Activated T-cell treated with anti-CD3 and anti-CD28 coated beads, Interleukin-2, amount 50 U/mL, for 48 hours (primary cell): ENCODE measurements around the gene ASIP.
"Not testable (repeated sequence)": the region's sequence is repeated elsewhere in the genome, so short reads cannot be mapped to it uniquely, and the experiment has no call there.

ENCODE experiments used
- DNase-seq, 2 experiments: peaks; one replicate each; pipeline ENCODE4 v3.0.0-alpha.2; 2020

ASIP gene, protein sequence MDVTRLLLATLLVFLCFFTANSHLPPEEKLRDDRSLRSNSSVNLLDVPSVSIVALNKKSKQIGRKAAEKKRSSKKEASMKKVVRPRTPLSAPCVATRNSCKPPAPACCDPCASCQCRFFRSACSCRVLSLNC

DNA sequence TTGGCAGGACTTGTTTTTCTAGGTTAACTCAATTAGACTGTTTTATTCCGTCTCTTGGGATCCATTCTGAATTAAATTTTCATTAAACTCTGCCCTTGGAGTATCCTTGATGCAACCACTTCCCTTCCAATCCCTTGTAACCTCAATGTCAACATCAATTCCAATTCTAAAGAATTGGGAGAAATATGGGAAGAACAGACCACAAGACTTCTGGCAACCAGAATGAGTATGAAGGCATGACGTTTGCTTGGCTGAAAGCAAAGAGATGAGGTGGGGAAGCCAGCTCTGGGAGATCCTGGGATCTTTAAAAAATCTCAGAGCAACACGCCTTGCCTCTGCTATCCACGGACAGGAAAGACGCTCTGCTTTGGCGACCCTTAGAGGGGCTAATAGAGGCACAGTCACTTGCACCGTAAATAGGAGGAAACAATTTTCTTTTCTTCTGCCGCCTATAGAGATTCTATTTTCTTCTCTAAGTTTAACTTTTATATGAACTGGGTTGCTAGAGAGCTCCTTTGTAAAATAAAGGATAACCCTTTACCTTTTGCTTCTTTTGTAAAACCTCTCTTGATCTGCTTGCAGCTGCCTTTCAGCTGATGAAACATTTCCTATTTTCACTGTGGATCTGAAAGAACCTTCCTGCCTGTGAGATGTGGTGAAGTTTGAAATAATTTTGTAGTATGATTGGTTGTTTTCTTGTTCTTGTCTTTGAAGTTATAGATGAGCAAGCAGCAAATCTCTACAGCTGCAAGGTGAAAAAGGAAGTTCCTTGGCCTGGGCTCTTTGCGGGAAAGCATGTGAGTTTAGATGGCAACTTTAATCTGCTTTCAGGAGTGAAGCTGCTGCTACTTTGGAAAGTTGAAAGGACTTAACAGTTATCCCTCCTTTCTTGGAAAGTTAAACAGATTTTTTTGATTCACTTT lies at the start of gene ASIP:
Gene ASIP (plus strand): TSS at position 731 of the 923 bp plus-strand sequence. CDS start 18,952 bp downstream, outside the sequence.
- DNase-seq: no peak

DNA sequence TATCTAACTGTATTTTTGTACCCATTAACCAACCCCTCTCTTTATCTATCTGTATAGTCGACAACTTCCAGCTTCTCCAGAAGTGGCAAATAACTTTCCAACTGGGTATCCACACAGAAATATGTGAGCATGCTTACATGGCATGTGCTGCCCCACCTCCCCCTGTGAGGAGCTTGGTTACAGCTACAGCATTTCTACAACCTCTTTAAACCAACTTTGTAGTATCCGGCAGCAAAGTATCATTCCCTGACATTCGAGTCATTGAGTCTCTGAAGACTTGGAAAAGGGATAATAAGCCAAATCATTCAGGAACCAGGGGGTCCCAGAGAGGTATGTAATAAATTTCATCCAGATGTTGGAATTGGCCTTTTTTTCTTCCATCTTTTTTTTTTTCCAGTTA lies 48.2 kb upstream of the ASIP start:
- DNase-seq: no peak

DNA sequence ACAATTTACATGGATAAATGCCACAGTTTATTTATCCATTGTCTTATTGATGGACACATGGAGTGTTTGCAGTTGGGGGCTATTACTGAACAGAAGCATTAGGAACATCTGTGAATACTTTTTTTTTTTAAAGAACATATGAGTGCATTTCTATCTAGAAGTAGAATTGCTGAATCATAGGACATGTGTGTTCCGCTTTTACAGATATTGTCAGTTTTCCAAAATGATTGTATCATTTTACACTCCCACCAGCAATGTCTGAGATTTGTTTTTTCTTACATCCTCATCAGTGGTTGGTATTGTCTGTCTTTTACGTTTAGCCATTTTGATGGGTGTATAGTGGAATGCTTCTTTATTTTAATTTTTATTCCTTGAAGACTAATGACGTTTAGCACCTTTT lies 42.0 kb upstream of the ASIP start:
- no peak for DNase-seq

DNA sequence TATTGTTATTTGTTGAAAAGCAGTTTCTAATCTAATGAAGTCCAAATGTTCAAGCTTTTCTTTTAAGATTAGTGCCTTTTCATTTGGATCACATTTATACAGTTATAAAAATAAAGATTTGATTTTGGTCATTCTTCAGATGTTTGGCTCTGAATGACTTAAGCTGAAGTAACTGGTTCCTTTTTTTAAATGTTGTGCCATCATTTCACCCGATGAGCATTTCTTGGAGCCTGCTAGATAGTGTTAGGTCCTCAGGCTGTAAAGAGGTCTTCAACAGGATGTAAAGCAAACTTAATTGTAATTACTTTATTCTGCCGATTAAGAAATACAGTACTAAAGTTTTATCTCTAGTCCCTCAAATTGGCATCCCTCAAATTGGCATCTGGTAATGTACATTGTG lies 41.2 kb upstream of the ASIP start:
- DNase-seq: no peak

DNA sequence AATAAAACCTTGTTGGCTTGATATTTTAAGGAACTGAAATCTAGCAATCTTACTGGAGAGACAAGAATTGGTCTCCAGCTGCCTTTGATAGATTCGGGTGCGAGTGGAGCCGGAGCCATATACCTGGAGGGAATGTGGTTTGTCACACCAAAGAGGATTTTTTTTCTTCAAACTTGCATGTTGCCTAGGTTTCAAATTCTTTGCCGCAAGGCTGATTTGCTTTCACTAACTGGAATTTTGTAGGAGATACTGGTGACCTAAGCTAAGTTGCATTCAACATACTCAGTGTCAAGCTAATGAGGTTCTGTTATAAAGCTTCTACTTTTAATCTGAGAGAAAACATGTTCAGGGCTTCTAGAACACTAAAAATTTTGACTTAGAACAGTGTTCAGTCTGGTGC lies 39.7 kb upstream of the ASIP start:
- no peak for DNase-seq

DNA sequence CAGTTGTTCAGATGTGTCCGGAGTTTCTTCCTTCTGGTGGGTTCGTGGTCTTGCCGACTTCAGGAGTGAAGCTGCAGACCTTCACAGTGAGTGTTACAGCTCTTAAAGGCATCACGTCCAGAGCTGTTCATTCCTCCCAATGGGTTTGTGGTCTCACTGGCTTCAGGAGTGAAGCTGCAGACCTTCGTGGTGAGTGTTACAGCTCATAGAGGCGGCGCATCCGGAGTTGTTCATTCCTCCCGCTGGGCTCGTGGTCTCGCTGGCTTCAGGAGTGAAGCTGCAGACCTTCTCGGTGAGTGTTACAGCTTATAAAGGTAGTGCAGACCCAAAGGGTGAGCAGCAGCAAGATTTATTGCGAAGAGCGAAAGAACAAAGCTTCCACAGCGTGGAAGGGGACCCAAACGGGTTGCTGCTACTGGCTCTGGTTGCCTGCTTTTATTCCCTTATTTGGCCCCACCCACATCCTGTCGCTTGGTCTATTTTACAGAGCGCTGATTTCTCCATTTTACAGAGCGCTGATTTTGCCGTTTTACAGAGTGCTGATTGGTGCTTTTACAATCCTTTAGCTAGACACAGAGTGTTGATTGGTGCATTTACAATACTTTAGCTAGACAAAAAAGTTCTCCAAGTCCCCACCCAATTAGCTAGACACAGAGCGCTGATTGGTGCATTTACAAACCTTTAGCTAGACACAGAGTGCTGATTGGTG lies 35.9 kb upstream of the ASIP start:
- peak; percentile 37 to 46 for DNase-seq

DNA sequence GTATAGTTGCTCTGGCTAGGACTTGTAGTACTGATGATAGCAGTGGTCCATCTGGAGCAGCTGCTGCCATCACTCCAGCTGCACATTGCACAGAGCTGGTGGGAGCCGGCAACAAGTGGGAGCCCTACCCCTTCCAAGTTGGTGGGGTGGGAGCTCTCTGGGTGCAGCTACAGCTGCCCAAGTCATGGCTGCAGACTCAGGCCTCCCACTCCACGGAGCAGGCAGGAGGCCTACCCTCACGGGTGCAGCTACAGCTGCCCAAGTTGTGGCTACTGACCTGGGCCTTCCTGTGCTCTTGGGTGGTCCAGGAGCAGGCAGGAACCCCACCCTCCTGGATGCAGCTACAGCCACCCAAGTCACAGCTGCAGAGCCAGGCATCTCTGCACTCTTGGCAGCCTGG lies 32.1 kb upstream of the ASIP start:
- no peak for DNase-seq

DNA sequence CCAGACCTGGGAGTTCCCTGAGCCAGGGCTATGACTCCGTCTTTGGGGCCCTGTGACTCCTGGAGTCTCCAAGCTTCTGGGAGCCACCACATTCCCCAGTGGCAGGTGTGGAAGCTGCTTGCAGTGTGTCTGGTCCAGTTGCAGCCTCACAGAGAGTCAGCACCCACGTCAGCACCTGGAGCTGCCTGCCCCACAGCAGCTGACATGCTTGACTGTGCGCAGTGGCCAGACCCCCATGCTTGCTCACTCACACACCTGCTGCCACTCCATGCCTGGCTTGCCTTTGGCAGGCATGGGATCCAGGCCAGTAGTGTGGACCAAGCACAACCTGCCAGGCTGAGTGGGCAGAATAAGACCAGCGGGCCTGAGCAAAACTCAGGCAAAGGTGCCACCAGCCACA lies 31.0 kb upstream of the ASIP start:
- DNase-seq: no peak

DNA sequence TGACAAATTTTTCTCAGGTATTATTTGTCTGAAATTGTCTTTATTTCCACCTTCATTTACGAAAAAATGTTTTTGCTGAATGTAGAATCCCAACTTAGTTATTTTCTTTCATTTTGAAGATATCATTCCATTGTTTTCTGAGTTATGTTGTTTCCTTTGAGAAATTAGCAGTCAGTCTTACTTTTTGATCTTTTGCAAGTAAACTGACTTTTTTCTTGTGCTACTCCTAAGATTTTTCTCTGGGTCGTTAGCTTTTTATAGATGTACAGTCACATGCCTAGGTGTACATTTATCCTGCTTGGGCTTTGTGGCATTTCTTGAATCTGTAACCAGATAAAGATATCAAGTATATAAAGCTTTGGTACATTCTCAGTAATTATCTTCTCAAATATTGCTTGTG lies 29.6 kb upstream of the ASIP start:
- DNase-seq: no peak

DNA sequence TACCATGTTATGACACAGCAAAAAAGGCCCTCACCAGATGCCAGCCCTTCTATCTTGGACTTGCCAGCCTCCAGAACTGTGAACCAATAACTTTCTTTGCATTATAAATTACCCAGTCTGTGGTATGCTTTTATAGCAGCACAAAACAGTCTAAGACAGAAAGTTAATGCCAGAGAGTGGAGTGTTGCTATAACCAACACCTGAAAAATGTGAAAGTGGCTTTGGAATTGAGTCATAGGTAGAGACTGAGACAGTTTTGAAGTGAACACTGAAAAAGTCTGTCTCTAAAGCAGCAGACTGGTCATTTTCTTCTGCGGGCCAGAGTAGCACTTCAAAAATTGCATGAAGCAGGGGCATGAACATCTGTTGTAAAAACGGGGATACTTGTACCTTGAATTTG lies 28.0 kb upstream of the ASIP start:
- DNase-seq: no peak

DNA sequence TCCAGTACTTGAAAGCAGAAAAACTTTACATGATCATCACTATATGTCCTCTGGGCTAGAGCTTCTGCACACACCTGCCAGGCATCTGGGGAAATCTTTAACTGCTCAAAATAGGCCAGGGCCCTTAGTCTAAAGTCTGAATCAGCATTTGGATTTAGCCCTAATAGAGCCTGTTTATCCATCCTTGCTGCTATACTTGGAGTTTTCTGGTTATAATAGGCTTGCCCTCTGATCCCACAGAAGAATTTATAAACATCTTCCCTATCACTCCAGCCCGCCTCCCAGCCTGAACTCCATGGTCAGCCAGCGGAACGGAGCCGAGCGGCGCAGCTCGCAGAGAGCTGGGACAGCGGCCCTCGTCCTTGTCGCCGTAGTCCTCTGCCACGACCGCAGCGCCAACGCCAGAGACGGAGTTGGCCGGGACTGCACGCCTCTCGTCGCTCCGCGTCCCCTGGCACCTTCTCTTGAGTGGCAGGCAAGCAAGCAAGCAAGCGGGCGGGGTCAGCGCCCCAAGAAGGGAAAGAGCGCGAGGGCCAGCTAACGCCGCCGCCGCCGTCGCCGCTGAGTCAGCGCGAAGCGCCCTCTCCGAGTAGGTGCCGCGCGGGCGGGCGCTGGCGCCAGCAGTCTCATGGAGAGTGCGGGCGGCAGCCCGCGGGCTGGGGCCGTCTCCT lies 25.4 kb upstream of the ASIP start:
- DNase-seq: peak; percentile 71 to 78

DNA sequence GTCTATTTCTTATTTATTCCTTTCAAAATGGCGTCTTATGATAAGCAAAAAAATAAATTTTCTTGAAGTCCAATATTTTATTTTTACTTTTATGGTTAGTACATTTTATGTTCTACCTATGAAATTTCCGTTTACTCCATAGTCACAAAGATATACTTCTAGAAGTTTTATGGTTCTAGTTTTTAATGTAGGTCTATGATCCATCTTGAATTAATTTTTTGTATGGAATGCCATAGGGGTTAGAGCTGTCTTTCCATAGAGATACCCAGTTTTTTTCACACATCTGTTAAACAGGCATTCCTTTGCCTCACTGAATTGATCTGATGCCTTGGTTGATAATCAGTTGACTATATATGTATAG lies 24.9 kb upstream of the ASIP start:
- no peak for DNase-seq

DNA sequence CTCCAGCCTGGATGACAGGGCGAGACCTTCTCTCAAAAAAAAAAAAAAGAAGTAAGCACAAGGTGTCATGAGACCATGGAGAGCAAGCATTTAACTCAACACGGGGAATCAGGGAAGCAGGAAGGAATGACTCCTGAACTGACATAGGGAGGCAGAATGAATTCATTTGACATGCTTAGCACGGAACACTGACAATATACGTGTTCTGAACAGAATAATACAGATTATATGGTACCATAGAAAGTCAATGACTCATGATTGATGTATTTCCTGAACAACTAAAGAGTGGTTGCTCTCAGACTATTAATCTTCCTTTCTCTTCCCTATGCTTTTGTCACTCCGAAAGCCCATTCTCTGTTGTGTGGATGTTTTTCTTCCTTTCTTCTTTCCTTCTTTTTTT lies 20.7 kb upstream of the ASIP start:
- DNase-seq: no peak

DNA sequence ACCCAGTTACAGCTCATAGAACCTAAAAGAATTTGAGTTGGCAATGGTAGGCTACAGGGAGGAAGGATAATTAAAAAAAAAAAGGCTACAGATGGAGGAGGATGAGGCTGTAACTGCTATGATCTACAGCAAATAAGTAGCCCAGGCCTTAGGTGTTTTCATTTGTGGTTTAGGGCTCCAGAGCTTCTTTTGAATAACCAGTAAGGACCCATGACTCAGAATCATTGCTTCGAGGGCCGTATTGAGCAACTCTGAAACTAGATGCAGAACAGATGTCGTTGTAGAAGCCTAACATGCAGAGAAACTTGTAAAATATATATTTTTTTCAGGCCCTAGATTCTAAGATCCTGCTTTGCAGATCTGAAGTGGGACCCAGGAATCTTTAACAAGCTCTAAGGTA lies 19.0 kb upstream of the ASIP start:
- no peak for DNase-seq

DNA sequence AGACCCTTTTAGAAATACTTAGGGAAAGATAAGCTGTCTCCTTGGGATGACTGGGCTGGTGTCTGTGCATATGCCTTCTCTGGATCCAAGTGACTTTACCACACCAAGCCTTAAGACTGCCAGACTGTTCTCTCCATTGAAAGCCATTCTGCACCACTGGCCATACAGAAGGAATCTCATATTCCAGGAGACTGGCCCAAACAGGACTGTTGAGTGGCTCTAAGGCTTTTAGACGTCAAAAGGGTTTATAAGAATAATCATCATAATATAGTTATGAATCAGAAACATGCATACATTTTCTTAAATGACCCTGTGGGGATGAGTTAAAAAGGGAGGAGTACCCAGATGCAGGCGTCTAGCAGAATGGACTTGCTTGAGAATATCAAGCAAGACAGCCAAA lies 17.0 kb upstream of the ASIP start:
- DNase-seq: not testable (repeated sequence)

DNA sequence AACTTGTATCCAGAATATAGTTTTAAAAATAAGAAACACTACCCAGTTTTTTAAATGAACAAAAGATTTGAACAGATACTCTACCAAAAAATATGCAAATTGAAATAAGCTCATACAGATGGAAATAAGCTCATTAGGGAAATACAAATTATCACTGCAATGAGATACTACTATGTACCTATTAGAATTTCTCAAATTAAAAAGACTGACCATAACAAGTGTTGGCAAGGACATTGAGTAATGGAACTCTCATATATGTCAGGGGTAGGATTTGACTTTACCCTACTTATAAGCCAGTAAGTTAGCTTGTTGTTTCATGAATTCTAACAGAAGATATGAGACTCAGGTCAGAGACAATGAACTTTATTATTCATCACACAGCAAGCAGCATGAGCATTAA lies 9.6 kb upstream of the ASIP start:
- no peak for DNase-seq

DNA sequence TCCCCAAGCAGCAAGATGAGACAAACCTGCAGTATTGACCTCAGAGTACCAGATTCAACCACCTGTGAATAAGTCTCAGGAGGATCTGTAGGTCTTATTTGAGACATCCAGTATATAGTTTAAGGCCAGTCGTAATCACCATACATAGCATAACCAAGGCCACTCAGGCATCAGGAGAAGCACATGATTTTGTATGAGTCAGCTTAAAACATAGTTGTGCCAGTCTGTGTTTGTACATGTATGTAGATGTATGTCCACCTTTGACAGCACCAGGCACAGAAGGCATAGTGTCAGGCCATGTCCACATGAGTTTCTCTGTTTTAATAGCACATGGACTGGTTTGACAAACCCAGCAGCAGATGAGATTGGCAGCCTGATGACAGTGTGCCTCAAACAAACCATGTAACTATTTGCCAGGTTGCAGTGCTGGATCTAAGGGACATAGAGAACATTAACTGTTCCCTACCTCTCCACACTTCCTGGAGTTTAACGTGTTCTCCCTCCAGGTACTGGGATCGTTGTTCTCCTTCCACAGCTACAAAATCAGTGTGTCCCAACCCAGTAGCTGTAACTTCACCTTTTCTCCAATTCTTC lies 8.6 kb upstream of the ASIP start:
- DNase-seq: no peak

DNA sequence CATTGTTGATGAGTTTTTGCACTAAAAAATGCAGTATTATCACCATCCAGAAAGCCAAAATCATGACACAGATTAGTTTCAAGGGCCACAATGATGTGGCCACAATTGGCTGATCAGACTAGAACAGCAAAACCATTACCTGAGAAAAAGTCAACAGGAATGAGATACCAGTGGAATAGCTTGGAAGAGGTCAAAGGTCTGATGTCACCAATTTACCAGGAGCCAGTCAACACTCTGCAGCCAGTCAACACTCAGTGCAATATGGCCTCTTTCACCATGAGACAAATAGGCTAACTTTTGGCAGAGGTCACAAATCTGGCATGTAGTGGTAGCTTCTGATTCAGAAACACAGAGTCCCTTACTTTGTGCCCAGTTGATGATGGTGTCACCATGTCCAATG lies 7.5 kb upstream of the ASIP start:
- no peak for DNase-seq

DNA sequence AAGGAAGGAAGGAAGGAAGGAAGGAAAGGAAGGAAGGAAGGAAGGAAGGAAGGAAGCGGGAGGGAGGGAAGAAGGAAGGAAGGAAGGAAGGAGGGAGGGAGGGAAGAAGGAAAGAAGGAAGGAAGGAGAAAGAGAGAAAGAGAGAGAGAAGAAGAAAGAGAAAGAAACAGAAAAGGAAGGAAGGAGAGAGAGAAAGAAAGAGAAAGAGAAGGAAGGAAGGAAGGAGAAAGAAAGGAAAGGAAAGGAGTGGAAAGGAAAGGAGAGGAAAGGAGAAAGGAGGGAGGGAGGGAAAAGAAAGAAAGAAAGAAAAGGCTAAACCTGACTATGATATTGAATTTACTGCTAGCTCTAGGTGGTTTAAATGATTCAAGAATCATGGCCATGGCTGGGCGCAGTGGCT lies 5.3 kb upstream of the ASIP start:
- no peak for DNase-seq

DNA sequence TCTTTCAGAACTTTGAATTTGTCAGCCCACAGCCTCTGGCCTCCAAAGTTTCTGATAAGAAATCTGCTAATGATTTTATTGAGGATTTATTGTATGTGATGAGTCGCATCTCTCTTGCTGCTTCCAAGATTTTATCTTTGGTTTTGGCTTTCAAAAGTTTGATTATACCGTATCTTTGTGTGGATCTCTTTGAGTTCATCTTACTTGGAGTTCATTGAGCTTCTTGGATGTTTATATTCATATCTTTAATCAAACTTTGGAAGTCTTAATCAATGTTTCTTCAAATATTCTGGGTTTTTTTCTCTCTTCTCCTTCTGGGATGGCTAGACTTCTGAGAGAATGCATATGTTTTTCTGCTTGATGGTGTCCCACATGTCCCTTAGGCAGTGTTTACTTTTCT lies 3.3 kb upstream of the ASIP start:
- DNase-seq: no peak

DNA sequence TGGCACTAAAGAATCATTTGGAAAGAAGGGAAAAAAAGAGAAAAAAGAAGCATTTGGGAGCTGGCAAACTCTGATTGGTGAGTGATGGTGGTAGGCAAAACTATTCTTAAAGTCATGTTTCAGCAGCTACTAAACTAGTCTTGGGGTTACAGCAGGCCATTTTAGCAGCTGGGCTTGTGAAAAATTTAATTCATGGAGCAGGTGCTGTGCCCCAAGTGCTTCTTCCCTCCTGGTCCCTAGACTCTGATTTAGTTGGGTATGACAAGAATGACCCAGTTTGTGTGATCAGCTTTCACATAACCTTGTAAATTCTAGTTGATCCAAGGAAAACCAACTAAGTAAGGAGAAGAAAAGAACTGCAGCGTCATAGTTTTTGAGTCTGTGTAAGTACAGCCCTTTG lies 1.1 kb upstream of the ASIP start:
- no peak for DNase-seq

DNA sequence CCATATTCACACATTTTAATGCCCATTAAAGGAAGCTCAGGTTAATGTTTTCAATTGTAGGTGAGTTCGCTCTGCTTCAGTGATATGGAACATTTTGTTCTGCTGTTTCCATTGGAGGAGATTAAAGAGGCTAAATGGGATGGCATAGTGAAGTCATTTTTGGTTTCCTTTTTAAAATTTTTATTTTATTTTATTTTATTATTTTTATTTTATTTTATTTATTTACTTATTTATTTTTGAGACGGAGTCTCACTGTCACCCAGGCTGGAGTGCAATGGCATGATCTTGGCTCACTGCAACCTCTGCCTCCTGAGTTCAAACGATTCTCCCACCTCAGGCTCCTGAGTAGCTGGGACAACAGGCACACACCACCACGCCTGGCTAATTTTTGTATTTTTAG lies 792 bp downstream of the ASIP start:
- DNase-seq: not testable (repeated sequence)

DNA sequence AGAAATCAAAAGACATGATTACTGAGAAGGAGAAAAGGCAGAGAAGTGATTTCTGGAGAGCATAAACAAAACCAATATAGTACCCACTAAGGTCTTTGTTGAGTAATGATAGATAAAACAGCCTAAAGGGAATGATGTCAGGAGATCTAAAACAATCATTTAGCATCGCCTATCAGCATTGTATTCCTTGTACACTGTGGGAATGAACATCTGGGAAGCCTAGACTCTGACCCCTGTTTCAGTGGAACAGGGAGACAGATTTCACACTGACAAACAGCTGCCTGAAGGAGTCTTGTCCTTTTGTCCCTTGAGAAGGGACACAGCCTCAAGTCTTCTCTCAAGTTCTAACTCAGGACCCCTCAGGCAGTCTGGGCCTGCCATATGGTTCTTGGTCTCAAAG lies 1.7 kb downstream of the ASIP start:
- no peak for DNase-seq
